IMR-90 (cell line): Measurements from ENCODE around the gene CELF5. TPM values are rescaled to one million over a fixed set of nuclear protein-coding genes. Genes with fewer than 3 reads are reported as not detected.
A peak's percentile ranks its signal among the peaks of the same experiment; 100 is the strongest.

Source experiments
- ATAC-seq: fragments of 200-7000 bp; cut with Tn5 transposase; 2 replicates; pipeline ENCODE4 v1.9.1; 2020; ENCODE audit warnings: low read depth, mild to moderate bottlenecking, moderate library complexity
- BruUV-seq: library from RNA; stranded (reverse); fragments of 400-500 nt; replicated peaks from 2 replicates; lab custom pipeline; 2021; lab: Mats Ljungman, UMichigan
- CTCF ChIA-PET: fragments of 300-600 bp; formaldehyde crosslinking; extraction: SDS; loops from one replicate; lab custom pipeline; 2021; ENCODE audit warnings: antibody characterized with exemption; lab: Yijun Ruan, JAX
- POLR2A ChIA-PET: fragments of 300-600 bp; sonication (Branson Sonifier 250); formaldehyde crosslinking; loops from one replicate; lab custom pipeline; 2022; ENCODE audit warnings: antibody characterized with exemption; ENCODE audit not compliant: unreplicated experiment; lab: Charles Lee
- DNase-seq: peaks from one replicate; pipeline ENCODE4 v3.0.0; 2013
- H2AFZ ChIP-seq: replicated peaks from 2 replicates; pipeline ENCODE3; 2013; ENCODE audit warnings: low read length, mild to moderate bottlenecking; ENCODE audit not compliant: poor library complexity
- H2AK5ac ChIP-seq: 2 replicates; pipeline ENCODE4 v1.6.1; 2013; ENCODE audit warnings: low read depth, low read length, inconsistent platforms
- H2AK9ac ChIP-seq: replicated peaks from 2 replicates; pipeline ENCODE3; 2013; ENCODE audit warnings: mild to moderate bottlenecking, low read depth, low read length, moderate library complexity; ENCODE audit not compliant: poor library complexity
- H2BK120ac ChIP-seq: 2 replicates; pipeline ENCODE4 v1.6.1; 2013; ENCODE audit warnings: low read depth, low read length, inconsistent platforms
- H2BK15ac ChIP-seq: 3 replicates; pipeline ENCODE4 v1.6.1; 2013; ENCODE audit warnings: low read depth, low read length, inconsistent platforms
- H2BK20ac ChIP-seq: 2 replicates; pipeline ENCODE4 v1.6.1; 2013; ENCODE audit warnings: low read depth, mild to moderate bottlenecking, inconsistent platforms, low read length, moderate library complexity
- H2BK5ac ChIP-seq: 2 replicates; pipeline ENCODE4 v1.6.1; 2013; ENCODE audit warnings: mild to moderate bottlenecking, low read depth, low read length, inconsistent platforms; ENCODE audit not compliant: poor library complexity, severe bottlenecking
- H3K14ac ChIP-seq: replicated peaks from 2 replicates; pipeline ENCODE4 v1.6.1; 2013; ENCODE audit warnings: low read depth, low read length, inconsistent platforms
- H3K18ac ChIP-seq: 2 replicates; pipeline ENCODE4 v1.6.1; 2013; ENCODE audit warnings: low read depth, low read length, control low read depth
- H3K23ac ChIP-seq: 2 replicates; pipeline ENCODE4 v1.6.1; 2013; ENCODE audit warnings: low read depth, low read length, inconsistent platforms
- H3K27ac ChIP-seq: 2 replicates; pipeline ENCODE4 v1.5.1; 2013; ENCODE audit warnings: mild to moderate bottlenecking, control low read depth, low read length; ENCODE audit not compliant: insufficient read depth
- H3K27me3 ChIP-seq: 2 replicates; pipeline ENCODE4 v1.6.1; 2013; ENCODE audit warnings: low read length; ENCODE audit not compliant: control insufficient read depth, insufficient read depth
- H3K36me3 ChIP-seq: 2 replicates; pipeline ENCODE4 v1.6.1; 2013; ENCODE audit warnings: low read length, mixed read lengths; ENCODE audit not compliant: control insufficient read depth, insufficient read depth
- H3K4ac ChIP-seq: 2 replicates; pipeline ENCODE4 v1.6.1; 2013; ENCODE audit warnings: low read depth, low read length, inconsistent platforms
- H3K4me1 ChIP-seq: 2 replicates; pipeline ENCODE4 v1.6.1; 2013; ENCODE audit warnings: low read length, mixed read lengths; ENCODE audit not compliant: control insufficient read depth, insufficient read depth
- H3K4me2 ChIP-seq: 2 replicates; pipeline ENCODE4 v1.6.1; 2013; ENCODE audit warnings: low read depth, mild to moderate bottlenecking, control low read depth, low read length, moderate library complexity
- H3K4me3 ChIP-seq: 2 replicates; pipeline ENCODE4 v1.5.1; 2013; ENCODE audit warnings: low read depth, mild to moderate bottlenecking, control low read depth, low read length, moderate library complexity; ENCODE audit not compliant: insufficient read depth
- H3K56ac ChIP-seq: 2 replicates; pipeline ENCODE4 v1.6.1; 2013; ENCODE audit warnings: low read length, inconsistent platforms; ENCODE audit not compliant: insufficient read depth; ENCODE audit errors: extremely low read depth
- H3K79me1 ChIP-seq, 2 experiments: 2 replicates each; pipeline ENCODE4 v1.6.1; 2013; ENCODE audit warnings: low read length in 2 of 2, inconsistent platforms in 1 of 2, low read depth in 1 of 2
- H3K9ac ChIP-seq: 2 replicates; pipeline ENCODE4 v1.6.1; 2013; ENCODE audit warnings: low read depth, low read length, control low read depth
- H3K9me1 ChIP-seq: 2 replicates; pipeline ENCODE4 v1.6.1; 2013; ENCODE audit warnings: low read length, inconsistent platforms; ENCODE audit not compliant: insufficient read depth
- H3K9me3 ChIP-seq: 2 replicates; pipeline ENCODE4 v1.6.1; 2013; ENCODE audit warnings: low read length; ENCODE audit not compliant: control insufficient read depth, insufficient read depth
- H4K20me1 ChIP-seq: 2 replicates; pipeline ENCODE4 v1.6.1; 2013; ENCODE audit warnings: low read length, inconsistent platforms; ENCODE audit not compliant: insufficient read depth
- H4K5ac ChIP-seq: 2 replicates; pipeline ENCODE4 v1.6.1; 2013; ENCODE audit warnings: mild to moderate bottlenecking, low read depth, low read length, control low read depth
- H4K8ac ChIP-seq, 2 experiments: 2 replicates each; pipeline ENCODE4 v1.6.1; 2013; ENCODE audit warnings: low read depth in 2 of 2, low read length in 2 of 2, control low read depth in 1 of 2, inconsistent platforms in 1 of 2
- H4K91ac ChIP-seq: 2 replicates; pipeline ENCODE4 v1.6.1; 2013; ENCODE audit warnings: low read depth, low read length, inconsistent platforms; ENCODE audit not compliant: insufficient read depth
- BHLHE40 ChIP-seq: fragments of 150-350 bp; IDR thresholded peaks from 2 replicates; pipeline ENCODE4 v1.6.1; 2016; ENCODE audit warnings: mild to moderate bottlenecking, low read depth, low read length
- CEBPB ChIP-seq: IDR thresholded peaks from 2 replicates; pipeline ENCODE4 v1.6.1; 2012; ENCODE audit warnings: low read depth, low read length, improper control_type of control experiment
- CHD1 ChIP-seq: IDR thresholded peaks from 2 replicates; pipeline ENCODE4 v1.6.1; 2012; ENCODE audit warnings: low read depth, low read length, improper control_type of control experiment
- FOS ChIP-seq: fragments of 150-350 bp; IDR thresholded peaks from 2 replicates; pipeline ENCODE4 v1.6.1; 2016; ENCODE audit warnings: low read depth, low read length
- MAFK ChIP-seq: IDR thresholded peaks from 2 replicates; pipeline ENCODE4 v1.6.1; 2012; ENCODE audit warnings: low read depth, low read length, improper control_type of control experiment
- MAZ ChIP-seq: IDR thresholded peaks from 2 replicates; pipeline ENCODE4 v1.6.1; 2012; ENCODE audit warnings: low read depth, mild to moderate bottlenecking, low read length, improper control_type of control experiment, moderate library complexity, borderline replicate concordance
- NFE2L2 ChIP-seq: fragments of 150-350 bp; IDR thresholded peaks from 2 replicates; pipeline ENCODE4 v1.6.1; 2016; ENCODE audit warnings: low read depth, mild to moderate bottlenecking, low read length
- POLR2A ChIP-seq: IDR thresholded peaks from 2 replicates; pipeline ENCODE4 v1.6.1; 2012; ENCODE audit warnings: mild to moderate bottlenecking, low read depth, low read length
- RAD21 ChIP-seq: IDR thresholded peaks from 2 replicates; pipeline ENCODE4 v1.6.1; 2012; ENCODE audit warnings: low read length, improper control_type of control experiment
- RCOR1 ChIP-seq: IDR thresholded peaks from 2 replicates; pipeline ENCODE4 v1.6.1; 2012; ENCODE audit warnings: mild to moderate bottlenecking, low read length, improper control_type of control experiment; ENCODE audit not compliant: insufficient replicate concordance
- RFX5 ChIP-seq: IDR thresholded peaks from 2 replicates; pipeline ENCODE4 v1.8.0; 2012; ENCODE audit warnings: low read depth, mild to moderate bottlenecking, low read length, moderate library complexity
- SMC3 ChIP-seq: fragments of 150-350 bp; IDR thresholded peaks from 2 replicates; pipeline ENCODE4 v1.6.1; 2016; ENCODE audit warnings: low read depth, mild to moderate bottlenecking, antibody characterized with exemption, low read length, moderate library complexity
- WGBS, 2 experiments: methylation state at CpG; one replicate each; pipeline versions ENCODE4 v1.1.5 to v1.1.7; 2013; ENCODE audit warnings: missing lambda C conversion rate in 2 of 2; ENCODE audit not compliant: insufficient read length in 1 of 2; ENCODE audit errors: extremely low coverage in 2 of 2; 5-methylcytosine and 5-hydroxymethylcytosine counted together
- dilution Hi-C: fragments of 300-500 bp; cut with HindIII; formaldehyde crosslinking; loops from one replicate; pipeline ENCODE4 v1.14.3; 2018; ENCODE audit warnings: low sequenced_read_pairs; ENCODE audit not compliant: unreplicated experiment
- in situ Hi-C: fragments of 300-500 bp; cut with MboI; formaldehyde crosslinking; loops from 3 replicates; pipeline ENCODE4 v1.14.3; 2019; ENCODE audit warnings: low sequenced_read_pairs, inconsistent platforms, mixed read lengths
- intact Hi-C: fragments of 100-400 bp; cut with micrococcal nuclease; formaldehyde crosslinking; loops from 2 replicates; pipeline ENCODE4 v1.10.0; 2022
- polyA plus RNA-seq, 3 experiments: library from polyadenylated mRNA; depleted of rRNA; stranded (reverse); fragments of >200 nt; gene quantifications; 2 replicates each; pipeline ENCODE4 v1.2.3, GENCODE V29; 2012; ENCODE audit warnings: low replicate concordance in 1 of 3
- total RNA-seq: library from RNA; depleted of rRNA; stranded (reverse); fragments of >200 nt; gene quantifications from 2 replicates; pipeline ENCODE4 v1.2.3, GENCODE V29; 2012
- TF ChIP-seq, protein P1 (sequence below): conservative IDR thresholded peaks from 2 replicates; pipeline ENCODE4 v1.5.1; 2012; ENCODE audit warnings: mild to moderate bottlenecking, low read depth, low read length, improper control_type of control experiment
- TF ChIP-seq, protein P2 (sequence below): fragments of 150-350 bp; IDR thresholded peaks from 2 replicates; pipeline ENCODE4 v1.6.1; 2016; ENCODE audit warnings: low read depth, mild to moderate bottlenecking, low read length, moderate library complexity, borderline replicate concordance
- TF ChIP-seq, protein P3 (sequence below): fragments of 150-350 bp; IDR thresholded peaks from 2 replicates; pipeline ENCODE4 v1.6.1; 2017; ENCODE audit warnings: mild to moderate bottlenecking, antibody characterized with exemption, low read length, low read depth

The CELF5 gene
- total and polyA plus RNA-seq, 2 of the 4 experiments (the other 2 are of a cell fraction), result 0.02 TPM; not detected in 1

DNA sequence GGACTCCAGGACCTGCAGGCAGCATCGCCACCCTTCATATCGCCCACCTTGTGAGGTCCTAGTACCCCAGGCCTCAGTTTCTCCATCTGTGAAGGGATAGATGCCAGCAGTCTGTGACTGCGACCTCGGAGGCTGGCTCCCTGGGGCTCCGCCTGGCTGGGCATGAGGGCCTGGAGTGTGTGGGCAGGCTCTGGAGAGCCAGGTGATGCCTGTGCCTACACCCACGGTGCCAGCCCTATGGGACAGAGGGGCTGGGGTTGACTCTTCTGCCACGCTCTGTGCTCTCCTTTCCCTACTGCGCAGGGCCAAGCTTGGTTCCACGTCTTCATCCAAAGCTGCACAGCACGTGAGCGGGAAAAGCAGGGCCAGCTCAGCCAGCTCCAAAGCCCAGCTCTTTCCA, 115.9 kb downstream of the CELF5 start:
- Histone ChIP-seq H2BK5ac (no peak overlapping the region), H3K36me3 (no peaks in the 10 kb centered on the region), H3K14ac (no peak overlapping the region), H4K91ac (no peak overlapping the region), H2AK5ac (no peak overlapping the region), H2BK15ac (no peak overlapping the region), H4K5ac (no peak overlapping the region), H3K9me1 (peaks cover 9% of the 10 kb centered on the region; the same call in 1 of the 2 replicates), H3K4me1 (peaks cover 25% of the 10 kb centered on the region), H3K4me2 (no peak overlapping the region), H3K4ac (no peak overlapping the region), H4K8ac (no peak overlapping the region), H4K20me1 (no peaks in the 10 kb centered on the region), H2BK120ac (no peak overlapping the region), H3K18ac (no peak overlapping the region), H3K9ac (no peak overlapping the region), H2BK20ac (no peak overlapping the region), H3K9me3 (no peaks in the 10 kb centered on the region), H3K23ac (no peak overlapping the region), H3K27ac (no peak overlapping the region), H2AFZ (peak overlapping the region; percentile 32), H3K79me1 (no peaks in the 10 kb centered on the region; a peak in 1 of 4 replicates), H3K27me3 (no peaks in the 10 kb centered on the region), H3K4me3 (no peak overlapping the region), H3K56ac (no peak overlapping the region), H2AK9ac (no peak overlapping the region)
- ATAC-seq (no peak), DNase-seq (no peak)
- in situ Hi-C loops, result no loop called here
- intact Hi-C loops, result no loop called here
- dilution Hi-C loops, result no loop called here
- ChIA-PET POLR2A (no interaction called here), CTCF (interaction anchor here (0.7 kb wide), 1 partner anchor 98 kb away, joined by 4 read pairs; no protein-coding TSS in a partner anchor)
- no TSS peak for BruUV-seq
- TF ChIP-seq FOS (no peak), RFX5 (no peak), MAZ (no peak), NFE2L2 (no peak), RAD21 (no peak), SMC3 (no peak), RCOR1 (no peak), MAFK (no peak), CEBPB (no peak), BHLHE40 (no peak), POLR2A (no peak), CHD1 (no peak)
- TF ChIP-seq, protein P1, sequence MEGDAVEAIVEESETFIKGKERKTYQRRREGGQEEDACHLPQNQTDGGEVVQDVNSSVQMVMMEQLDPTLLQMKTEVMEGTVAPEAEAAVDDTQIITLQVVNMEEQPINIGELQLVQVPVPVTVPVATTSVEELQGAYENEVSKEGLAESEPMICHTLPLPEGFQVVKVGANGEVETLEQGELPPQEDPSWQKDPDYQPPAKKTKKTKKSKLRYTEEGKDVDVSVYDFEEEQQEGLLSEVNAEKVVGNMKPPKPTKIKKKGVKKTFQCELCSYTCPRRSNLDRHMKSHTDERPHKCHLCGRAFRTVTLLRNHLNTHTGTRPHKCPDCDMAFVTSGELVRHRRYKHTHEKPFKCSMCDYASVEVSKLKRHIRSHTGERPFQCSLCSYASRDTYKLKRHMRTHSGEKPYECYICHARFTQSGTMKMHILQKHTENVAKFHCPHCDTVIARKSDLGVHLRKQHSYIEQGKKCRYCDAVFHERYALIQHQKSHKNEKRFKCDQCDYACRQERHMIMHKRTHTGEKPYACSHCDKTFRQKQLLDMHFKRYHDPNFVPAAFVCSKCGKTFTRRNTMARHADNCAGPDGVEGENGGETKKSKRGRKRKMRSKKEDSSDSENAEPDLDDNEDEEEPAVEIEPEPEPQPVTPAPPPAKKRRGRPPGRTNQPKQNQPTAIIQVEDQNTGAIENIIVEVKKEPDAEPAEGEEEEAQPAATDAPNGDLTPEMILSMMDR, result no peak
- TF ChIP-seq, protein P2, sequence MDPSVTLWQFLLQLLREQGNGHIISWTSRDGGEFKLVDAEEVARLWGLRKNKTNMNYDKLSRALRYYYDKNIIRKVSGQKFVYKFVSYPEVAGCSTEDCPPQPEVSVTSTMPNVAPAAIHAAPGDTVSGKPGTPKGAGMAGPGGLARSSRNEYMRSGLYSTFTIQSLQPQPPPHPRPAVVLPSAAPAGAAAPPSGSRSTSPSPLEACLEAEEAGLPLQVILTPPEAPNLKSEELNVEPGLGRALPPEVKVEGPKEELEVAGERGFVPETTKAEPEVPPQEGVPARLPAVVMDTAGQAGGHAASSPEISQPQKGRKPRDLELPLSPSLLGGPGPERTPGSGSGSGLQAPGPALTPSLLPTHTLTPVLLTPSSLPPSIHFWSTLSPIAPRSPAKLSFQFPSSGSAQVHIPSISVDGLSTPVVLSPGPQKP, result no peak
- TF ChIP-seq, protein P3, sequence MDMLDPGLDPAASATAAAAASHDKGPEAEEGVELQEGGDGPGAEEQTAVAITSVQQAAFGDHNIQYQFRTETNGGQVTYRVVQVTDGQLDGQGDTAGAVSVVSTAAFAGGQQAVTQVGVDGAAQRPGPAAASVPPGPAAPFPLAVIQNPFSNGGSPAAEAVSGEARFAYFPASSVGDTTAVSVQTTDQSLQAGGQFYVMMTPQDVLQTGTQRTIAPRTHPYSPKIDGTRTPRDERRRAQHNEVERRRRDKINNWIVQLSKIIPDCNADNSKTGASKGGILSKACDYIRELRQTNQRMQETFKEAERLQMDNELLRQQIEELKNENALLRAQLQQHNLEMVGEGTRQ, result no peak
- WGBS, 2 experiments, result 93% methylated on average over 6 of the region's 11 CpGs; no CpG with 5 or more reads in 1 of the 2 experiments
